H1 (cell line): ENCODE results near the gene DLX4. TPM values are rescaled to one million over a fixed set of nuclear protein-coding genes. Genes with fewer than 3 reads are reported as not detected.

Source experiments
- KDM4A ChIP-seq: IDR thresholded peaks from one replicate; pipeline ENCODE4 v1.7.1; 2012; ENCODE audit warnings: low read depth, mild to moderate bottlenecking, moderate library complexity, low read length, inconsistent platforms; ENCODE audit not compliant: severe bottlenecking
- SRF ChIP-seq: IDR thresholded peaks from 2 replicates; pipeline ENCODE4 v1.6.1; 2011; ENCODE audit warnings: mild to moderate bottlenecking, low read depth, low read length, moderate library complexity
- polyA plus RNA-seq, 7 experiments: library from polyadenylated mRNA; depleted of rRNA in 3 of 7; stranded (reverse) in 5 of 7; unstranded in 2 of 7; fragments of >200 nt in 5 of 7; fragments of 200-250 nt in 2 of 7; gene quantifications; 1 replicate in 5 of 7; 2 replicates in 1 of 7; 4 replicates in 1 of 7; pipeline versions ENCODE4 v1.2.1 to v1.2.3, GENCODE V29; 2011 to 2013; ENCODE audit warnings: missing spikeins in 2 of 7, mixed read lengths in 2 of 7
- total RNA-seq: library from RNA; stranded (reverse); fragmentation: NEBNext Ultra II Directional; extraction: Animal tissue kit (Norgen Biotek cat#: 25700); gene quantifications from 2 replicates; pipeline ENCODE4 v1.2.1, GENCODE V29; 2021

The DLX4 gene
- total and polyA plus RNA-seq, 2 of the 8 experiments (the other 6 are each of a cell fraction or from before 2014, with no cell fraction given): 0.67 to 0.80 TPM

DNA sequence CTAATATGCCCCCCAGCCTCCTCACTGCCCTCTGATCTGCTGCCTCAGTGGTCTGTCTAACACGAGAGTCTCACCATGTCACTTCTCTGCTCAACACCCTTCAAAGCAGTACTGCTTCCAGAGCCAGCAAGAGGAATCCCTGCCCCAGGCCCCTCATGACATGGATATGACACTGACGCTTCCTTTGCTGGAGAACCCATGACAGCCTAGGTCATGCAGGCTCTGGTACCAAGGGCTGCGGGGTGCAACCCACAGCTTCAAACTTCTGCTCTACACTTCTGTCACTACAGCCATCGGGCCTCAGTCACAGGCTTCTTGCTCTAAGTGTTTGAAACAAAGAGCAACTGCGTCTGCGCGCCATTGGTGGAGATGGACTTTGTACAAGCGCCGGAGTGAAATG, 32.6 kb upstream of the DLX4 start (continued):
- TF ChIP-seq SRF (no peak), KDM4A (no peak)
